ENCODE data around the gene PLXNA1.

GRCh38 chr3:126972866-126973265 lies 10.0 kb upstream of the PLXNA1 start:
- TF ChIP-seq CTCF (IDR thresholded peaks at IDR 0.05) (no peak), ZFX (IDR thresholded peaks at IDR 0.05; ENCODE audit: borderline replicate concordance) (no peak)

Measured in 22Rv1 (cell line).